Urinary bladder (tissue), 4 donors: ENCODE measurements around the gene SCO1. TPM values are rescaled to one million over a fixed set of nuclear protein-coding genes. Genes with fewer than 3 reads are reported as not detected.

Source experiments
- DNase-seq: peaks from one replicate; pipeline ENCODE4 v3.0.0-alpha.2; 2015; ENCODE audit errors: extremely low spot score
- H3K27ac ChIP-seq: one replicate; pipeline ENCODE4 v1.5.1; 2013; ENCODE audit warnings: low read depth, mild to moderate bottlenecking, moderate library complexity
- H3K36me3 ChIP-seq: one replicate; pipeline ENCODE4 v1.6.1; 2013; ENCODE audit warnings: mild to moderate bottlenecking, moderate library complexity; ENCODE audit not compliant: insufficient read depth
- H3K4me1 ChIP-seq: one replicate; pipeline ENCODE4 v1.6.1; 2013; ENCODE audit warnings: mild to moderate bottlenecking, moderate library complexity; ENCODE audit not compliant: insufficient read depth
- H3K4me3 ChIP-seq: one replicate; pipeline ENCODE4 v1.5.1; 2013; ENCODE audit warnings: low read depth, low read length
- WGBS: extraction: QIAGEN DNeasy Blood & Tissue Kit; methylation state at CpG from one replicate; pipeline ENCODE4 v1.1.7; 2013; 5-methylcytosine and 5-hydroxymethylcytosine counted together
- polyA plus RNA-seq: library from polyadenylated mRNA; stranded (reverse); fragments of 200-250 nt; gene quantifications from one replicate; pipeline ENCODE4 v1.2.3, GENCODE V29; 2013
- total RNA-seq: library from RNA; depleted of rRNA; stranded (reverse); fragments of >200 nt; gene quantifications from one replicate; pipeline ENCODE4 v1.2.3, GENCODE V29; 2014
- donor health status: healthy with polysubstance abuse.
- donor health status: healthy.

SCO1 gene
- total and polyA plus RNA-seq, 2 donors = 20.5 to 25.1 TPM

GRCh38 chr17:10657148-10657547, 40.2 kb downstream of the SCO1 start, which contains the start of gene MYH3:
Gene MYH3, minus strand, starts transcription at chr17:10657309. Its CDS starts 2,245 bp downstream, at chr17:10655064.
- no peak within 1 kb of the TSS for H3K27ac ChIP-seq
- H3K4me3 ChIP-seq = no peak within 1 kb of the TSS
- WGBS = 71% methylated on average over 15 of the region's 15 CpGs
- H3K4me1 ChIP-seq = no peaks in the 10 kb centered on the region
- peaks cover 2% of the 10 kb centered on the region for H3K36me3 ChIP-seq
- no peak for DNase-seq

DNA sequence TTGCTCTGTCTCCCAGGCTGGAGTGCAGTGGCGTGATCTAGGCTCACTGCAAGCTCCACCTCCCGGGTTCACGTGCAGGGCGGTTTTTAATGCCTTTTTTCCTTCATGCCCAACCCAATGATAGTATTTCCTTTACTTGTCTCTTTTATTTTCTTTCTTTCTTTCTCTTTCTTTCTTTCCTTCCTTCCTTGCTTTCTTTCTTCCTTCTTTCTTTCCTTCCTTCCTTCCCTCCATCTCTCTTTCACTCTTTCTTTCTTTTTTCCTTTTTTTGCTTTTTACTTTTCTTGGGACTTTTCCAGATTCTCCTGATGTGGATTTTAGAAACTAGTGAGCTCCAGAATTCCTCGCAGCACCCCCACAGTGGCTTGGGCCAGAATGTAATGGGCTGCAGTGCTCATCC, 43.3 kb downstream of the SCO1 start:
- WGBS = 70% methylated on average over 5 of the region's 5 CpGs
- Histone ChIP-seq H3K36me3 (no peaks in the 10 kb centered on the region), H3K4me1 (no peaks in the 10 kb centered on the region), H3K27ac (no peak overlapping the region), H3K4me3 (no peak overlapping the region)
- no peak for DNase-seq

DNA sequence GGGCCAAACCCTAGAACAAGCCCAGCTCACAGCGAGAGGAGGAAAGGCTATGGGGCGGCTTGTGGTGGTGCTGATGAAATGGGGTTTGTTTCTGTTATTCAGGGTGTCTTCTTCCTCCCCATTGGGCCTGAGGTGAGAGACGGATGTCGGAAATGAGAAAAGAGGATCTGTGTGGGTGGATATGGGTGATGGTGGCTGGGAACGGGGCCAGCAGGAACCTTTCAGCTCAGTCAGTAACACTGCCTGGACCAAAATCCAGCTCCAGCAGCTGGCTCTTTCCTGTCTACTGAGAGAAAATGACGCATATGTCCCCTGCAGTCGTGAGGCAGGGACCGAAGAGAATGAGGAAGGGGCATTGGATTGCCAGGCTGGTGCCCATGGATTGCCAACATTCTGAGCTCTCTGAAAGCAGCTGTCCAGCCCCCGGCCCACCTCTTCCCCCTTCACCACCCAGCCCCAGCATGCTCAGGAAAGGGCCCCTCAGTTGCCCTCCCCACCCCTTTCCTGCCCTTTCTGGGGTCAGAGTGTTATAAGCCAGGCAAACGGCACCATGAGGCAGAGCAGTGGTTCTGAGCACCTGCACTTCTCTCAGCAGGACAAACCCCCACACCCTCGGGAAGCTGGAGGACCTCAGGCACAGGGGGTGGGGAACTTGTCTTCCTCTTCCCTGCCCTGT, 44.2 kb downstream of the SCO1 start:
- no peaks in the 10 kb centered on the region for H3K4me1 ChIP-seq
- 70% methylated on average over 11 of the region's 11 CpGs for WGBS

GRCh38 chr17:10651927-10652326, 45.4 kb downstream of the SCO1 start:
- no peaks in the 10 kb centered on the region for H3K36me3 ChIP-seq
- H3K27ac ChIP-seq = no peak overlapping the region
- 83% methylated on average over 9 of the region's 9 CpGs for WGBS
- H3K4me3 ChIP-seq = no peak overlapping the region
- no peaks in the 10 kb centered on the region for H3K4me1 ChIP-seq
- no peak for DNase-seq

More for the DNA sequence above, 44.2 kb downstream of the SCO1 start:
- H3K36me3 ChIP-seq = no peaks in the 10 kb centered on the region
- no peak overlapping the region for H3K27ac ChIP-seq
- H3K4me3 ChIP-seq = no peak overlapping the region
- no peak for DNase-seq

DNA sequence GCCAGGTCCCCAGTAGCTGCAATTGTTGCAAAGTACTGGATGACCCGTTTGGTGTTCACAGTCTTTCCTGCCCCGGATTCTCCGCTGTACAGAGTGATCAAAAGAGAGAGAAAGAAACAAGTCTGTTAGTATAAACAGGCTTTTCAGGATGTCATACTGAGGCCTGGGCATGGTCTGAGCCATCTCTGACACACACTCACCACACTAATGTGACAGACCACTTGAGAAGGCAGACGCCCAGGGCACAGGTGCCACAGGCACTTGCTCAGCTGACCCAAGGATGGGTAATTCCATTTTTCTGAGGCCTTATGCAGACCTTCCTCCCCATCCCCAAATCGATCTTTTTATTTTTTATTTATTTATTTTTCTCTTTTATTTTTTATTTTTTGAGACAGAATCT, 47.7 kb downstream of the SCO1 start:
- no peak for DNase-seq
- H3K27ac ChIP-seq = no peak overlapping the region
- H3K4me1 ChIP-seq = no peaks in the 10 kb centered on the region
- 92% methylated on average over 5 of the region's 5 CpGs for WGBS
- H3K36me3 ChIP-seq = no peaks in the 10 kb centered on the region
- H3K4me3 ChIP-seq = no peak overlapping the region

DNA sequence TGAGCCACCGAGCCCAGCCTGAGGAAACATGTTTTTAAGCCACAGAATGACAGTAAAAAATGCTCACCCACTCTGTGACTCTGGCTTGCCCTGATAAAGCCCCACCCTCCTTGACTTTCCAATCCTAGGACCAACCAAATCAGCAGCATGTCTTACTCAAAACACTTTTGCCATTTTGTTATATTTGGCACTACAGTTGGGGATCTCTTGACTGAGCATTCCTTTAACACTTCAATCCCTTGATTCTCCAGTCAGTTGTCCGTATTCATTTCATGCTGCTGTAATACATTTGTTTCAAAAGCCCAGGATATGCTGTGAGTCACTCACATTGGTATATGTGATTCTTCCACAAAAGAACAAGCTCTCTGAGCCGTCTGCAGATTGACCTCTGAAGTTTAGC, 48.4 kb downstream of the SCO1 start:
- 77% methylated on average over 3 of the region's 3 CpGs for WGBS
- H3K36me3 ChIP-seq = no peaks in the 10 kb centered on the region
- no peak for DNase-seq
- no peaks in the 10 kb centered on the region for H3K4me1 ChIP-seq
- no peak overlapping the region for H3K27ac ChIP-seq
- no peak overlapping the region for H3K4me3 ChIP-seq

GRCh38 chr17:10648381-10648780, 49.0 kb downstream of the SCO1 start:
- no peak overlapping the region for H3K27ac ChIP-seq
- WGBS = 91% methylated on average over 5 of the region's 5 CpGs
- DNase-seq = no peak

GRCh38 chr17:10646392-10646990, 50.8 kb downstream of the SCO1 start:
- DNase-seq = peak; percentile 31
- 43% methylated on average over 8 of the region's 8 CpGs for whole genome bisulfite sequencing

More at GRCh38 chr17:10648381-10648780, 49.0 kb downstream of the SCO1 start:
- Histone ChIP-seq H3K4me1 (no peaks in the 10 kb centered on the region), H3K4me3 (no peak overlapping the region), H3K36me3 (no peaks in the 10 kb centered on the region)

DNA sequence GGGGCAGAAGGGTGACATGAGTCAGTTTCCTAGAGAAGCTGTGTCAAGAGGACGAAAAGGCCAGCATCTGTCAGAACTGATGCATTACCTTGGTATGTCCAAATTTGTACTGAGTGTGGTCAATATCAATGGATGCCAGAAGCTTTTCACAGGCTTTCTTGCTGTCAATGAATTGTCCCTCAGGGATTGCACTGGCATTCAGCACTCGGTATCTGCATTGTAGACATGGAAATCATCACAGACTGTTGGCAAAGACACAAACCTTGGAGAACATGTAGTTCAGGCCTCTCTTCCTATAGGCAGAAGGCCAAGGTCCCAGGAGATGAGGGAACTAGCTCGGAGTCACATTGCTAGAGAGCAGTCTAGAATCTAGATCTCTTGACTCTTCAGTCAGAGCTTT, 56.9 kb downstream of the SCO1 start:
- Histone ChIP-seq H3K27ac (no peak overlapping the region), H3K4me3 (no peak overlapping the region), H3K4me1 (no peaks in the 10 kb centered on the region), H3K36me3 (peaks cover 2% of the 10 kb centered on the region)
- 72% methylated on average over 3 of the region's 3 CpGs for WGBS
- DNase-seq = no peak

More at GRCh38 chr17:10646392-10646990, 50.8 kb downstream of the SCO1 start:
- no peak overlapping the region for H3K4me3 ChIP-seq
- H3K27ac ChIP-seq = no peak overlapping the region
- no peaks in the 10 kb centered on the region for H3K4me1 ChIP-seq
- no peaks in the 10 kb centered on the region for H3K36me3 ChIP-seq

DNA sequence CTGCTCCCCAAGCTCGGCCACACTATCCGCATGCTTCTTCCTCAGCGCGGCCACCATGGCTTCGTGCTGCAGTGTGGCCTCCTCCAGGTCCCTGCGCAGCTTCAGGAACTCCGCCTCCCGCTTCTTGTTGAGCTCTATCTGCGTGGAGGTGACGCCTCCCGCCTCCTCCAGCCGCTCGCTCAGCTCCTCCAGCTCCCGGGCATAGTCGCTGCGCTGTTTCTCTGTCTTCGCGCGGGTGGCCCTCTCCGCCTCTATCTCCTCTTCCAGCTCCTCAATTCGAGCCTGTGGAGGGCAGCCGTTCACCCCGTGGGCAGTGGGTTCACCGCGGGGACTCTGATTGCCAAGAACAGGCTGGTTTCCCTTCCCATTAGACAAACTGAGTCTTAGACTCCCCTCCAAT, 59.2 kb downstream of the SCO1 start:
- DNase-seq = no peak
- H3K4me3 ChIP-seq = no peak overlapping the region
- peaks cover 2% of the 10 kb centered on the region for H3K36me3 ChIP-seq
- H3K27ac ChIP-seq = no peak overlapping the region
- no peaks in the 10 kb centered on the region for H3K4me1 ChIP-seq
- WGBS = 94% methylated on average over 25 of the region's 25 CpGs

- Histone ChIP-seq H3K4me1 (no peaks in the 10 kb centered on the region), H3K4me3 (no peak overlapping the region), H3K36me3 (peaks cover 2% of the 10 kb centered on the region), H3K27ac (no peak overlapping the region)
- DNase-seq = no peak
- 88% methylated on average over 14 of the region's 14 CpGs for WGBS
Measured at GRCh38 chr17:10635290-10635689, 62.0 kb downstream of the SCO1 start.

DNA sequence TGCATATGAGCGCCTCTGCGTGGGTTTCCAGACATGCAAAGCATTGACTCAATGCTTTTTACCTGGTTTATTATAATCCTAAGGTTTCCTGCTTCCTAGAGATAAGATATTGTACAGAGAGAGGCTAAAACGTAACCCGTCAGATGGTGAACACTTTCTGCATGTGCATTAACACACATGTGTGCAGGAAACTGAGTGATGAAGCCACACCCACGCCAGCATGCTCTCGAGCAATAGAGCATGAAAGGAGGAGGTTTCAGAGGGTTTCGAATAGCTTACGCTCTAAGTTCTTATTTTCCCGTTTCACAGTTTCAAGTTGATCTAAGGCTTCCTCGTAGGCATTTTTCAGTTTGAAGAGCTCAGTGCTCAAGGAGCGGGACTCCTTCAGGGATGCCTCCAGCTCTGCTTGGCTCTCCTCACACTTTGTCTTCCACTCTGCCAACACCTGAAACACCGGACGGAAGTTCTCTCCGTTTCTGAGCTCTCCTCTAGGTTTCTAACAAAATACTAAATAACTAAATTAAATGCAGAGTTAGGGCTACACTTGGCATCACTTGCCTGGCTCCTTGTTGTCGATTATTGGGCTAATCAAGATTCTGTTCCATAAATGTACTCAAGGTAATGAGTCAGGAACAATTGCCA, 63.5 kb downstream of the SCO1 start:
- no peak overlapping the region for H3K27ac ChIP-seq
- H3K36me3 ChIP-seq = no peaks in the 10 kb centered on the region
- 88% methylated on average over 15 of the region's 15 CpGs for WGBS
- no peak overlapping the region for H3K4me3 ChIP-seq
- no peaks in the 10 kb centered on the region for H3K4me1 ChIP-seq
- no peak for DNase-seq

DNA sequence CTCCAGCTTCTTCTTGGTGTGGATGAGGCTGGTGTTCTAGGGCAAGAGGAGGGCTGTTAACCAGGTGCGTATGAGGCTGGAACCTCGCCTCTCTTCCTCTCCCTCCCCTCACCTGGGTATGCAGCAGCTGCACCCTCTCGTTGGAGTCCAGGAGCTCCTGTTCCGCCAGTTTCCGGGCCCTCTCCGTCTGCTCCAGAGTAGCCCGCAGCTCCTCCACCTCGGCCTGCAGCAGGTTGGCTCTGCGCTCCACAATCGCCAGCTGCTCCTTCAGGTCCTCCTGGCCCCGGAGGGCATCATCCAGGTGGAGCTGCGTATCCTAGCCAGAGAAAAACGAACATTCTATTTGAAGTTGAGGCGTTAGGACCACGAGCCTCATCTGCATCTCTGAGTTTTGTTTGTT, 65.6 kb downstream of the SCO1 start:
- Histone ChIP-seq H3K4me1 (no peaks in the 10 kb centered on the region), H3K4me3 (no peak overlapping the region), H3K27ac (no peak overlapping the region), H3K36me3 (no peaks in the 10 kb centered on the region)
- no peak for DNase-seq
- 90% methylated on average over 15 of the region's 15 CpGs for WGBS
